ENCODE results near the gene CERS1. TPM values are rescaled to one million over a fixed set of nuclear protein-coding genes. Genes with fewer than 3 reads are reported as not detected.
"Not testable (repeated sequence)": the region's sequence is repeated elsewhere in the genome, so short reads cannot be mapped to it uniquely, and the experiment has no call there.

CERS1 gene
- total and polyA plus RNA-seq, 3 experiments from 2014 or later, result not detected

DNA sequence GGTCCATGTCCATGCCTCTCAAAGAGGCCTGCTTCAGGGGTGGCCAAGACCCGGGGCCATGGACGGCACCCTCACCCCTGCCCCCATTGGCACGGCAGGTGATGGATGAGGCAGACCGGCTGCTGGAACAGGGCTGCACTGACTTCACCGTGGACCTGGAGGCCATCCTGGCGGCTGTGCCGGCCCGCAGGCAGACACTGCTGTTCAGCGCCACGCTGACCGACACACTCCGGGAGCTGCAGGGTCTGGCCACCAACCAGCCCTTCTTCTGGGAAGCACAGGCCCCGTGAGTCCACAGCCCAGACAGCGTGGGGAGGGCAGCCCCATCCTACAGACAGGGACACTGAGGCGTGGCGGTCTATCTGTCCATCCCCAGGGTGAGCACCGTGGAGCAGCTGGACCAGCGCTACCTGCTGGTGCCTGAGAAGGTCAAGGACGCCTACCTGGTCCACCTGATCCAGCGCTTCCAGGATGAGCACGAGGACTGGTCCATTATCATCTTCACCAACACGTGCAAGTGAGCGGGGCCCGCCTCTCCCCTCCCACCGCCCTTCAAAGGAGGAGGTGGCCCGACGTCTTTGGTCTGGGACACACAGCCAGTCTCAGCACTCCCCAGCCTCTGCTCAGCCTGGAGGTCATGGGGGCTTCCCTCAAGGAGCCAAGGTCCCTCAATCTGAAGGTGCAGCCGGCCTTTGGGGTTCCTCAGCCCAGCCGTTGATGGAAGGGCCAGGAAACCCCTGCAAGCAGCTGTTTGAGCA lies 26.4 kb upstream of the CERS1 start:
- Histone ChIP-seq H3K27me3 (ENCODE audit: insufficient read depth, low read length, poor library complexity, severe bottlenecking) (no peaks in the 10 kb centered on the region), H3K4me3 (ENCODE audit: low read length) (no peak overlapping the region), H3K36me3 (ENCODE audit: insufficient read depth, low read length) (peaks cover 27% of the 10 kb centered on the region), H3K4me1 (ENCODE audit: insufficient read depth, low read length) (peaks cover 25% of the 10 kb centered on the region), H3K27ac (ENCODE audit: low read depth, low read length) (no peak overlapping the region), H3K9me3 (ENCODE audit: low read length) (no peaks in the 10 kb centered on the region)
- Mint-ChIP-seq H3K9me3 (no peaks in the 10 kb centered on the region), H3K4me1 (peaks cover 28 to 34% (median 32%) of the 10 kb centered on the region in 3 donors), H3K36me3 (peaks cover 4 to 70% (median 8%) of the 10 kb centered on the region in 3 donors), H3K27me3 (no peaks in the 10 kb centered on the region), H3K27ac (peak overlapping the region in 1 of 8 donors; percentile 33), H3K4me3 (peak overlapping the region in 2 of 7 donors; percentile 28 to 70)
- ChIA-PET CTCF (no interaction called here), POLR2A (no interaction called here)
- no peak for DNase-seq

DNA sequence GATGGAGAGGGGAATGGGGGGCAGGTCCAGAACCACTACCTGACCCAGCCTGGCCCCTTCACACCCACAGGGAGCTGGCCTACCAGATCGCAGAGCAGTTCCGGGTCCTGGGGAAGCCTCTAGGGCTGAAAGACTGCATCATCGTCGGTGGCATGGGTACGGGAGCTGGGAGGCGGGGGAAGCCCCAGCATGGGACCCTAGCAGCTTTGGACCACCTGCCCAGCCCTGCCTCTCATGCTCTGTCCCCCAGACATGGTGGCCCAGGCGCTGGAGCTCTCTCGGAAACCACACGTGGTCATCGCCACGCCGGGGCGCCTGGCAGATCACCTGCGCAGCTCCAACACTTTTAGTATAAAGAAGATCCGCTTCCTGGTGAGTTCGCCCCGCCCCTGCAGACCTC lies 25.6 kb upstream of the CERS1 start:
- Mint-ChIP-seq H3K27me3 (no peaks in the 10 kb centered on the region), H3K4me1 (peaks cover 32 to 40% (median 39%) of the 10 kb centered on the region in 3 donors)

GRCh38 chr19:18920400-18920799 lies 24.4 kb upstream of the CERS1 start:
- POLR2A ChIA-PET, result no interaction called here
- H3K4me3 ChIP-seq (ENCODE audit: low read length), result peak overlapping the region; percentile 94
- no peaks in the 10 kb centered on the region for H3K27me3 Mint-ChIP-seq
- peaks cover 34 to 45% (median 39%) of the 10 kb centered on the region in 3 donors for H3K4me1 Mint-ChIP-seq
- H3K9me3 ChIP-seq (ENCODE audit: low read length), result no peaks in the 10 kb centered on the region
- H3K9me3 Mint-ChIP-seq, result no peaks in the 10 kb centered on the region
- peak overlapping the region; percentile 84 for H3K27ac ChIP-seq (ENCODE audit: low read depth, low read length)
- peaks cover 25% of the 10 kb centered on the region for H3K4me1 ChIP-seq (ENCODE audit: insufficient read depth, low read length)
- no peak for DNase-seq
- CTCF ChIA-PET, result no interaction called here
- H3K36me3 ChIP-seq (ENCODE audit: insufficient read depth, low read length), result peaks cover 22% of the 10 kb centered on the region
- H3K27ac Mint-ChIP-seq, result peak overlapping the region in 7 of 8 donors; percentile 90 to 99 (median 97)
- H3K36me3 Mint-ChIP-seq, result peaks cover 4 to 63% (median 5%) of the 10 kb centered on the region in 3 donors
- H3K27me3 ChIP-seq (ENCODE audit: insufficient read depth, low read length, poor library complexity, severe bottlenecking), result no peaks in the 10 kb centered on the region
- H3K4me3 Mint-ChIP-seq, result peak overlapping the region; percentile 85 to 97 (median 95)

More for the DNA sequence above, 25.6 kb upstream of the CERS1 start:
- DNase-seq, result no peak
- Histone ChIP-seq H3K9me3 (ENCODE audit: low read length) (no peaks in the 10 kb centered on the region), H3K4me1 (ENCODE audit: insufficient read depth, low read length) (peaks cover 25% of the 10 kb centered on the region), H3K27me3 (ENCODE audit: insufficient read depth, low read length, poor library complexity, severe bottlenecking) (no peaks in the 10 kb centered on the region), H3K36me3 (ENCODE audit: insufficient read depth, low read length) (peaks cover 27% of the 10 kb centered on the region), H3K4me3 (ENCODE audit: low read length) (no peak overlapping the region), H3K27ac (ENCODE audit: low read depth, low read length) (no peak overlapping the region)
- ChIA-PET CTCF (no interaction called here), POLR2A (no interaction called here)
- Mint-ChIP-seq H3K36me3 (peaks cover 4 to 67% (median 5%) of the 10 kb centered on the region in 3 donors), H3K9me3 (no peaks in the 10 kb centered on the region), H3K27ac (peak overlapping the region in 1 of 8 donors; percentile 36), H3K4me3 (peak overlapping the region in 4 of 7 donors; percentile 28 to 75 (median 58))

GRCh38 chr19:18919900-18920214 lies 23.9 kb upstream of the CERS1 start:
- no peaks in the 10 kb centered on the region for H3K9me3 ChIP-seq (ENCODE audit: low read length)
- H3K27me3 ChIP-seq (ENCODE audit: insufficient read depth, low read length, poor library complexity, severe bottlenecking), result no peaks in the 10 kb centered on the region
- no peak for DNase-seq
- H3K27ac ChIP-seq (ENCODE audit: low read depth, low read length), result peak overlapping the region; percentile 84
- peak overlapping the region; percentile 64 to 99 (median 96) for H3K27ac Mint-ChIP-seq
- H3K36me3 Mint-ChIP-seq, result peaks cover 4 to 66% (median 5%) of the 10 kb centered on the region in 3 donors
- H3K4me3 ChIP-seq (ENCODE audit: low read length), result peak overlapping the region; percentile 94
- peaks cover 22% of the 10 kb centered on the region for H3K36me3 ChIP-seq (ENCODE audit: insufficient read depth, low read length)
- ChIA-PET CTCF (interaction anchor here (1.0 to 1.4 kb wide), 4 partner anchors 72 to 349 kb away, joined by 3 to 6 read pairs (median 4); no protein-coding TSS in a partner anchor), POLR2A (interaction anchor here (0.5 to 1.5 kb wide), 9 partner anchors 19 to 1060 kb away, joined by 3 to 12 read pairs (median 7); partner anchors contain the start of genes JUND, KXD1, REX1BD and RPL18A)
- H3K4me1 ChIP-seq (ENCODE audit: insufficient read depth, low read length), result peaks cover 25% of the 10 kb centered on the region
- peak overlapping the region; percentile 85 to 97 (median 95) for H3K4me3 Mint-ChIP-seq
- no peaks in the 10 kb centered on the region for H3K9me3 Mint-ChIP-seq
- peaks cover 37 to 50% (median 43%) of the 10 kb centered on the region in 3 donors for H3K4me1 Mint-ChIP-seq
- no peaks in the 10 kb centered on the region for H3K27me3 Mint-ChIP-seq

- Mint-ChIP-seq H3K36me3 (peaks cover under 1 to 65% (median 5%) of the 10 kb centered on the region in 3 donors), H3K27me3 (no peaks in the 10 kb centered on the region), H3K4me3 (peak within 1 kb of the TSS; percentile 85 to 97 (median 95)), H3K9me3 (no peaks in the 10 kb centered on the region), H3K27ac (peak within 1 kb of the TSS; percentile 64 to 99 (median 96)), H3K4me1 (peaks cover 37 to 50% (median 43%) of the 10 kb centered on the region in 3 donors)
- H3K27me3 ChIP-seq (ENCODE audit: insufficient read depth, low read length, poor library complexity, severe bottlenecking), result no peaks in the 10 kb centered on the region
- no peaks in the 10 kb centered on the region for H3K9me3 ChIP-seq (ENCODE audit: low read length)
- H3K36me3 ChIP-seq (ENCODE audit: insufficient read depth, low read length), result peaks cover 17% of the 10 kb centered on the region
- POLR2A ChIA-PET, result interaction anchor here (0.5 to 1.5 kb wide), 10 partner anchors 18 to 1060 kb away, joined by 3 to 12 read pairs (median 7); partner anchors contain the start of genes JUND, KXD1, REX1BD and RPL18A
- CTCF ChIA-PET, result interaction anchor here (0.8 to 1.4 kb wide), 6 partner anchors 9 to 398 kb away, joined by 3 to 6 read pairs (median 4); partner anchors contain the start of gene ELL
- peak; percentile 91 to 99 (median 98) for DNase-seq
- H3K4me1 ChIP-seq (ENCODE audit: insufficient read depth, low read length), result peaks cover 25% of the 10 kb centered on the region
- peak within 1 kb of the TSS; percentile 94 for H3K27ac ChIP-seq (ENCODE audit: low read depth, low read length)
- peak within 1 kb of the TSS; percentile 94 for H3K4me3 ChIP-seq (ENCODE audit: low read length)
Observed at GRCh38 chr19:18919086-18919899, 23.3 kb upstream of the CERS1 start, which contains the start of the genes COPE and DDX49. COPE (minus strand) TSS chr19:18919387; CDS start chr19:18919348, 39 bp downstream. DDX49 (plus strand) TSS chr19:18919715; CDS start chr19:18919742, 27 bp downstream.

- H3K27me3 Mint-ChIP-seq; H3K9me3 Mint-ChIP-seq; H3K36me3 ChIP-seq (ENCODE audit: insufficient read depth, low read length); DNase-seq; H3K9me3 ChIP-seq (ENCODE audit: low read length); H3K4me3 ChIP-seq (ENCODE audit: low read length); H3K27ac ChIP-seq (ENCODE audit: low read depth, low read length); H3K27me3 ChIP-seq (ENCODE audit: insufficient read depth, low read length, poor library complexity, severe bottlenecking); CTCF ChIA-PET: not testable (repeated sequence)
- POLR2A ChIA-PET, result interaction anchor here (0.7 kb wide), 2 partner anchors 73 to 170 kb away, joined by 4 to 6 read pairs; no protein-coding TSS in a partner anchor
- H3K4me1 ChIP-seq (ENCODE audit: insufficient read depth, low read length), result peaks cover 25% of the 10 kb centered on the region
- Mint-ChIP-seq H3K4me3 (peak overlapping the region; percentile 55 to 95 (median 77)), H3K36me3 (peaks cover 0 to 64% (median 6%) of the 10 kb centered on the region in 3 donors), H3K27ac (peak overlapping the region in 7 of 8 donors; percentile 46 to 98 (median 70)), H3K4me1 (peaks cover 42 to 63% (median 48%) of the 10 kb centered on the region in 3 donors)
Observed at GRCh38 chr19:18917593-18917992, 21.6 kb upstream of the CERS1 start.

DNA sequence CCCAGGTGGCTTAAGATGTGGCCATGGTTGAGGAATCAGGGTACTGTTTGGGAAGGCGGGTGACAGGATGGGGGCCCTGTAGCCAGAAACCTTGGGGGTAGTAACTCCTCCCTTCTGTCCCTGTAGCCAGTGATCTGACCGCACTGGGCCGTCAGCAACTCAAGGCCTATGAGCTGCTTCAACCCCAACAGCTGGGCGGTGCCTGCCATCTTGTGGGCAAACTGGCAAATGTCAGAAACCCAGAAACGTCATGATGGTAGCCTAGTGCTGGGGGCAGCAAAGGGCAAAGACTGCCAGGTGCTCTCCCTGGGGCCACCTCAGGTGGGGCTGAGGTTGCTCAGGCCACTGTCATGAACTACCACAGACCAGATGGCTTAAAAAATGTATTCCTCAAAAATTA lies 19.7 kb upstream of the CERS1 start:
- CTCF ChIA-PET, result no interaction called here
- Histone ChIP-seq H3K4me1 (ENCODE audit: insufficient read depth, low read length) (peaks cover 22% of the 10 kb centered on the region), H3K36me3 (ENCODE audit: insufficient read depth, low read length) (no peaks in the 10 kb centered on the region), H3K9me3 (ENCODE audit: low read length) (no peaks in the 10 kb centered on the region), H3K27ac (ENCODE audit: low read depth, low read length) (no peak overlapping the region), H3K4me3 (ENCODE audit: low read length) (no peak overlapping the region), H3K27me3 (ENCODE audit: insufficient read depth, low read length, poor library complexity, severe bottlenecking) (no peaks in the 10 kb centered on the region)
- Mint-ChIP-seq H3K4me3 (peak overlapping the region in 4 of 7 donors; percentile 43 to 68 (median 54)), H3K27me3 (peaks cover 0 to 2% of the 10 kb centered on the region in 2 donors), H3K9me3 (no peaks in the 10 kb centered on the region), H3K36me3 (peaks cover 0 to 60% (median 2%) of the 10 kb centered on the region in 3 donors), H3K4me1 (peaks cover 38 to 58% (median 44%) of the 10 kb centered on the region in 3 donors), H3K27ac (peak overlapping the region in 4 of 8 donors; percentile 20 to 63 (median 42))
- POLR2A ChIA-PET, result no interaction called here
- no peak for DNase-seq

All from CD8-positive, alpha-beta memory T cell (primary cell).